ENCODE data around the gene PPM1H.

DNA sequence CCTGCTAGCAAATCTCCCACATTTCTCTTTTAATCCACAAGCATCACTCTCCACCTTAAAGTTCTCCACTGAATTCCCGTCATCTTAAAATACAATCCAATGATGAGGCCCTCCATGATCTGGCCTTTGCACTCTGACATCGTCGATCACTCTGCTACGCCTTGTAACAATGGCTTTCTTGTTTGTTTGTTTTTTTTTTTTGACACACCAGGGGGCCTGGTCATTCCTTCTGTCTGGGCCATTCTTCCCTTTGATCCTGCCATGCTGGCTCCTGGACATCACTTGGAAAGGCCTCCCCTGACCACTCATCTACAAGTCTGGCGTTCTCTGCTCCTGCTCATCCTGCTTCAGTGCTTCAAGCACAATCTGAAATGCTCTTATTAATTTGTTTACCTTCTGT is 233.5 kb downstream of the PPM1H start:
- no peak for TF ChIP-seq CTCF (IDR thresholded peaks at IDR 0.05)
- TF ChIP-seq POLR2A (IDR thresholded peaks at IDR 0.05) = no peak

Data from heart left ventricle (tissue), 13 donors.